Central memory CD4-positive, alpha-beta T cell (primary cell): ENCODE measurements around the gene NXPH4.

Experiments
- DNase-seq: peaks from one replicate; pipeline ENCODE4 v3.0.0; 2022
- total RNA-seq, 3 experiments: gene quantifications; one replicate each; lab custom pipeline; 2026; lab: John Stamatoyannopoulos, UW

Gene NXPH4
- total RNA-seq: 0 to 0.07 (median 0.05) reads per million in 3 experiments

GRCh38 chr12:57216014-57216911, at the start of gene NXPH4:
TSS of gene NXPH4 (plus strand) at chr12:57216794. CDS start at chr12:57216970, 176 bp downstream.
- DNase-seq: no peak

DNA sequence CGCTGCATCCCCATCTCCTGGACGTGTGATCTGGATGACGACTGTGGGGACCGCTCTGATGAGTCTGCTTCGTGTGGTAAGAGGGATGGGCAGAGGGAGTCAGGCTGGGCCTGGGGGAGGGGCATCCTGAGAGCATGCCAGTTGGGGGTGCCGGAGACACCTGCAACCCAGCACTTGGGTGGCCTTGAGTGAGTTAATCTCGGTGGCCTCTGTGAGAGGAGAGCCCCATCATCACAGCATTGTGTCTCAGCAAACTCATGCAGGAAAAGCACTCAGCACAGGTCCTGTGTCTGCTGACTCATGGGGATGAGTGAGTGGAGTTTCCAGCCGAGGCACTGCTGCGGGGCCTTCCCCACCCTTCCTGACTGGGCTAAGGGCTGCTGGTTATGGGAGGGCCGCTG, 49.6 kb upstream of the NXPH4 start:
- no peak for DNase-seq

GRCh38 chr12:57168058-57168457, 48.5 kb upstream of the NXPH4 start:
- no peak for DNase-seq

- DNase-seq: no peak
Measured at GRCh38 chr12:57169046-57169795, 47.4 kb upstream of the NXPH4 start.

DNA sequence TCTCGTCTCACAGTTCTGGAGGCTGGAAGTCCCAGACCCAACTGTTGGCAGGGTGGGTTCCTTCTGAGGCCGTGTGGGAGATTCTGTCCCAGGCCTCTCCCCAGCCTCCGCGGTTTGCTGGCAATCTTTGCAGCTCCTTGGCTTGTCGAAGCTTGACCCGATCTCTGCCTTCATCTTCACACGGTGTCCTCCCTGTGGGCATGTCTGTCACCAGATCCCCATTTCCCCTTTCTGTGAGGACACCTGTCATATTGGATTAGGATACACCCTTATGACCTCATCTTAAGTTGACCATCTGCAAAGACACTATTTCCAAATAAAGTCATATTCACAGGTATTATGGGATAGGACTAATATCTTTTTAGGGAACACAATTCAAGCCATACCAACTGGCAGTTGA, 46.6 kb upstream of the NXPH4 start:
- DNase-seq: no peak

DNA sequence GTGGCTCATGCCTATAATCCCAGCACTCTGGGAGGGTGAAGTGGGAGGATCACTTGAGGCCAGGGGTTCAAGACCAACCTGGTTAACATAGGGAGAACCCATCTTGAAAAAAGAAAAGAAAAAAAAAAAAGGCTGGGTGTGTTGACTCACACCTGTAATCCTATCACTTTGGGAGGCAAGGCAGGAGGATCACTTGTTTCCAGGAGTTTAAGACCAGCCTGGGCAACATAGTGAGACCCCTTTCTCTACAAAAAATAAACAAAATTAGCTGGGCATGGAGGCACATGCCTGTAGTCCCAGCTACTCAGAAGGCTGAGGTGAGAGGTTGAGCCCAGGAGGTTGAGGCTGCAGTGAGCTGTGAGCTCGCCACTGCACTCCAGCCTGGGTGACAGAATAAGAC, 46.2 kb upstream of the NXPH4 start:
- DNase-seq: no peak

DNA sequence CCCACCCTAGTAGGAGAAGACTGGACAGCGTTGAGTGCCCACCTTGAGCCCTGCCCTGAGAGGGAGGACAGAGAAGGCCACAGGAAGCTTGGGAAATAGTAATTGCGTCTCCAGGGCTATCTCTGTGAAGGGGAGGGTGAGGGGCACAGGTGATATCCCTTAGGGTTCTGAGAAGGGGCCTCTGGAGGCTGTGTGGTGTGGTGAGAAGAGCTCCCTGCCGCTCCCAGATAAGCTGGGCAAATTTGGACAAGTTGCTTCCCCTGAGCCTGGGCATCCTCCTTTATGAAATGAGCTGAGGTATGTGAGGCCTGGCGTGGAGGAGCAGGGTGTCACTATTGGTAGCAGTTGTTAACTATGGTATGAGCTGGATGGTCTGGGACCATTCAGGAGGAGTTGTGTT, 45.7 kb upstream of the NXPH4 start:
- DNase-seq: no peak

- no peak for DNase-seq
Measured at GRCh38 chr12:57171668-57172067, 44.9 kb upstream of the NXPH4 start.

GRCh38 chr12:57173089-57173488, 43.5 kb upstream of the NXPH4 start:
- no peak for DNase-seq

DNA sequence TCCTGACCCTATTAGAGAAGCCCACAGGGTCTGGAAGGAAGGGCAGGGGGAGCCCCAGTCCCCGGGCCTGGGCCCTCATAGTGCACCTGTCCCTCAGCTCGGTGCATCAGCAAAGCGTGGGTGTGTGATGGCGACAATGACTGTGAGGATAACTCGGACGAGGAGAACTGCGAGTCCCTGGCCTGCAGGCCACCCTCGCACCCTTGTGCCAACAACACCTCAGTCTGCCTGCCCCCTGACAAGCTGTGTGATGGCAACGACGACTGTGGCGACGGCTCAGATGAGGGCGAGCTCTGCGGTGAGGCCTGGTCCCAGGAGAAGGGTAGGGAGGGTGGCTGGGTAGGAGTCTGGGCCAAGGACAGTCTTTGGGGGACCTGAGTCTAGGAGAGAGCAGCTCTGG, 42.9 kb upstream of the NXPH4 start:
- no peak for DNase-seq

GRCh38 chr12:57175428-57176138, 41.0 kb upstream of the NXPH4 start:
- no peak for DNase-seq

GRCh38 chr12:57176139-57176477, 40.5 kb upstream of the NXPH4 start:
- DNase-seq: no peak

DNA sequence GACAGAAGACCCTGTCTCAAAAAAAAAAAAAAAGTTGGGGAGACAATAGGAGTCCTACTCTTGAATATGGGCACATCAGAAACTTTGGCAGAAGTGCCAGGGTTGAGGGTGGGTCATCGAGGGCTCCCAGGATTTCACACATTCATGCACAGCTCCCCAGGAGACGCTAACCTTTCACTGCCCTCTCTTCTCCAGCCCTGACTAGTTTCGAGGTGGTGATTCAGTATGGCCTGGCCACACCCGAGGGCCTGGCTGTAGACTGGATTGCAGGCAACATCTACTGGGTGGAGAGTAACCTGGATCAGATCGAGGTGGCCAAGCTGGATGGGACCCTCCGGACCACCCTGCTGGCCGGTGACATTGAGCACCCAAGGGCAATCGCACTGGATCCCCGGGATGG, 39.7 kb upstream of the NXPH4 start:
- DNase-seq: no peak

DNA sequence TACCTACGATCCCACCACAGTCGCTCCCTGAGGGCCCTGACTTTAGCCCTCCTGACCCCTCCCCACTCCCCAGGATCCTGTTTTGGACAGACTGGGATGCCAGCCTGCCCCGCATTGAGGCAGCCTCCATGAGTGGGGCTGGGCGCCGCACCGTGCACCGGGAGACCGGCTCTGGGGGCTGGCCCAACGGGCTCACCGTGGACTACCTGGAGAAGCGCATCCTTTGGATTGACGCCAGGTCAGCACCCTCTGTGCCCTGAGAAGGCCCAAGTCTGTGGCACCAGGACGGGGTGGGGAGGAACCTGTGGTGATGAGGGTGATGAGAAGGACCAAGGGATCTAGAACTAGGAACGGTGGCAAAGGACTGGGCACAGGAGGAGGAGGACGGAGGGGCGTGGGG, 39.2 kb upstream of the NXPH4 start:
- DNase-seq: no peak

GRCh38 chr12:57178213-57178612, 38.4 kb upstream of the NXPH4 start:
- no peak for DNase-seq

- no peak for DNase-seq
Measured at GRCh38 chr12:57179331-57180086, 37.1 kb upstream of the NXPH4 start.

- DNase-seq: no peak
Measured at GRCh38 chr12:57180321-57180989, 36.1 kb upstream of the NXPH4 start.

GRCh38 chr12:57181072-57181471, 35.5 kb upstream of the NXPH4 start:
- no peak for DNase-seq

GRCh38 chr12:57181561-57182155, 34.9 kb upstream of the NXPH4 start:
- no peak for DNase-seq

- DNase-seq: peak; percentile 70
Measured at GRCh38 chr12:57182918-57183575, 33.5 kb upstream of the NXPH4 start.
